ENCODE data around the gene AGXT2.
A peak's percentile ranks its signal among the peaks of the same experiment; 100 is the strongest.
"Not testable (repeated sequence)": the region's sequence is repeated elsewhere in the genome, so short reads cannot be mapped to it uniquely, and the experiment has no call there.

Gene AGXT2

GRCh38 chr5:35010676-35011075 is 37.1 kb downstream of the AGXT2 start:
- no peak for DNase-seq

GRCh38 chr5:35009657-35010056 is 38.1 kb downstream of the AGXT2 start:
- no peak for DNase-seq

GRCh38 chr5:35009019-35009418 is 38.7 kb downstream of the AGXT2 start:
- DNase-seq: no peak

GRCh38 chr5:35004771-35005170 is 43.0 kb downstream of the AGXT2 start:
- DNase-seq: no peak

- no peak for DNase-seq
Measured at GRCh38 chr5:35004200-35004599, 43.5 kb downstream of the AGXT2 start.

- DNase-seq: peak; percentile 49
Measured at GRCh38 chr5:35003018-35003957, 44.5 kb downstream of the AGXT2 start.

GRCh38 chr5:35002459-35002858 is 45.3 kb downstream of the AGXT2 start:
- DNase-seq: no peak

GRCh38 chr5:35001842-35002241 is 45.9 kb downstream of the AGXT2 start:
- no peak for DNase-seq

- no peak for DNase-seq
Measured at GRCh38 chr5:34998058-34998789, 49.5 kb downstream of the AGXT2 start.

GRCh38 chr5:34996261-34996660 is 51.5 kb downstream of the AGXT2 start:
- no peak for DNase-seq

- DNase-seq: no peak
Measured at GRCh38 chr5:34993951-34994350, 53.8 kb downstream of the AGXT2 start.

- DNase-seq: no peak
Measured at GRCh38 chr5:34991486-34992238, 56.1 kb downstream of the AGXT2 start.

GRCh38 chr5:34986965-34987364 is 60.8 kb downstream of the AGXT2 start:
- DNase-seq: no peak

- no peak for DNase-seq
Measured at GRCh38 chr5:34982823-34983222, 64.9 kb downstream of the AGXT2 start.

- DNase-seq: no peak
Measured at GRCh38 chr5:34978681-34979080, 69.1 kb downstream of the AGXT2 start.

- DNase-seq: no peak
Measured at GRCh38 chr5:34977934-34978613, 69.7 kb downstream of the AGXT2 start.

- no peak for DNase-seq
Measured at GRCh38 chr5:34976347-34976746, 71.4 kb downstream of the AGXT2 start.

GRCh38 chr5:34971655-34972054 is 76.1 kb downstream of the AGXT2 start:
- not testable (repeated sequence) for DNase-seq

GRCh38 chr5:34970552-34970951 is 77.2 kb downstream of the AGXT2 start:
- no peak for DNase-seq

- DNase-seq: no peak
Measured at GRCh38 chr5:34968258-34968657, 79.5 kb downstream of the AGXT2 start.

- no peak for DNase-seq
Measured at GRCh38 chr5:34967540-34967939, 80.2 kb downstream of the AGXT2 start.

GRCh38 chr5:34959323-34959722 is 88.4 kb downstream of the AGXT2 start:
- no peak for DNase-seq

Measured in activated CD8-positive, alpha-beta memory T cell treated with anti-CD3 and anti-CD28 coated beads, Interleukin-2, amount 50 U/mL, for 4 hours (primary cell).